ENCODE results near the gene GOLGA6A.
"Not testable (repeated sequence)": the region's sequence is repeated elsewhere in the genome, so short reads cannot be mapped to it uniquely, and the experiment has no call there.

DNA sequence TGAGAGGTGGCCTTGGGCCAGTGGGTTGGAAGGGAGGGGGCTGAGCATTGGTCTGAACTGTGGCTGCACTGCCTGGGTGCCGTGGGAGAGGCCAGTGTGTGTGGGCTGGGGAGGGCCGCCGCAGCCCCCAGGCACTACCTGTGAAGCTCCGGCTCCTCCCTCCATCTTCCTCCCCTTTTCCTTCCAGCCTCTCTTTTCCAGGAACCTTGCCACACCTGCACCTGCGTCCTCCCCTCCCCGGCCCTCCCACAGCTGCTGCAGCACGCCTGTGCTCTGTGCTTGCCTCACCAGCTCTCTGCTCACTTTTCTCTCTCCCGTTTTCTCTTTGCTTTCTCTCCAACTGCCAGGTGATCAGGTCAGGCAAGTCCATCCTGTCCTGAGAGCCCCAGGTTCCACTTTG, 17.5 kb downstream of the GOLGA6A start:
- not testable (repeated sequence) for TF ChIP-seq CHD2 (IDR thresholded peaks at IDR 0.05; ENCODE audit: low read depth, low read length); ZFP36 (IDR thresholded peaks at IDR 0.05; ENCODE audit: low read depth, low read length, partially characterized antibody); TBP (optimal IDR thresholded peaks at IDR 0.05; ENCODE audit: low read depth, low read length); CAMTA2 (CRISPR knock-in tag; conservative IDR thresholded peaks at IDR 0.05); NRF1 (conservative IDR thresholded peaks at IDR 0.05 in 1 of 2, IDR thresholded peaks at IDR 0.05 in 1 of 2); CXXC5 (CRISPR knock-in tag; IDR thresholded peaks at IDR 0.05); RAD21 (CRISPR knock-in tag; conservative IDR thresholded peaks at IDR 0.05 in 1 of 2, IDR thresholded peaks at IDR 0.05 in 1 of 2); POLR2H (tag; IDR thresholded peaks at IDR 0.05; ENCODE audit: low read depth)
- TF ChIP-seq, protein P1, sequence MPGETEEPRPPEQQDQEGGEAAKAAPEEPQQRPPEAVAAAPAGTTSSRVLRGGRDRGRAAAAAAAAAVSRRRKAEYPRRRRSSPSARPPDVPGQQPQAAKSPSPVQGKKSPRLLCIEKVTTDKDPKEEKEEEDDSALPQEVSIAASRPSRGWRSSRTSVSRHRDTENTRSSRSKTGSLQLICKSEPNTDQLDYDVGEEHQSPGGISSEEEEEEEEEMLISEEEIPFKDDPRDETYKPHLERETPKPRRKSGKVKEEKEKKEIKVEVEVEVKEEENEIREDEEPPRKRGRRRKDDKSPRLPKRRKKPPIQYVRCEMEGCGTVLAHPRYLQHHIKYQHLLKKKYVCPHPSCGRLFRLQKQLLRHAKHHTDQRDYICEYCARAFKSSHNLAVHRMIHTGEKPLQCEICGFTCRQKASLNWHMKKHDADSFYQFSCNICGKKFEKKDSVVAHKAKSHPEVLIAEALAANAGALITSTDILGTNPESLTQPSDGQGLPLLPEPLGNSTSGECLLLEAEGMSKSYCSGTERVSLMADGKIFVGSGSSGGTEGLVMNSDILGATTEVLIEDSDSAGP (CRISPR knock-in tag; IDR thresholded peaks at IDR 0.05): not testable (repeated sequence)
- TF ChIP-seq, protein P2, sequence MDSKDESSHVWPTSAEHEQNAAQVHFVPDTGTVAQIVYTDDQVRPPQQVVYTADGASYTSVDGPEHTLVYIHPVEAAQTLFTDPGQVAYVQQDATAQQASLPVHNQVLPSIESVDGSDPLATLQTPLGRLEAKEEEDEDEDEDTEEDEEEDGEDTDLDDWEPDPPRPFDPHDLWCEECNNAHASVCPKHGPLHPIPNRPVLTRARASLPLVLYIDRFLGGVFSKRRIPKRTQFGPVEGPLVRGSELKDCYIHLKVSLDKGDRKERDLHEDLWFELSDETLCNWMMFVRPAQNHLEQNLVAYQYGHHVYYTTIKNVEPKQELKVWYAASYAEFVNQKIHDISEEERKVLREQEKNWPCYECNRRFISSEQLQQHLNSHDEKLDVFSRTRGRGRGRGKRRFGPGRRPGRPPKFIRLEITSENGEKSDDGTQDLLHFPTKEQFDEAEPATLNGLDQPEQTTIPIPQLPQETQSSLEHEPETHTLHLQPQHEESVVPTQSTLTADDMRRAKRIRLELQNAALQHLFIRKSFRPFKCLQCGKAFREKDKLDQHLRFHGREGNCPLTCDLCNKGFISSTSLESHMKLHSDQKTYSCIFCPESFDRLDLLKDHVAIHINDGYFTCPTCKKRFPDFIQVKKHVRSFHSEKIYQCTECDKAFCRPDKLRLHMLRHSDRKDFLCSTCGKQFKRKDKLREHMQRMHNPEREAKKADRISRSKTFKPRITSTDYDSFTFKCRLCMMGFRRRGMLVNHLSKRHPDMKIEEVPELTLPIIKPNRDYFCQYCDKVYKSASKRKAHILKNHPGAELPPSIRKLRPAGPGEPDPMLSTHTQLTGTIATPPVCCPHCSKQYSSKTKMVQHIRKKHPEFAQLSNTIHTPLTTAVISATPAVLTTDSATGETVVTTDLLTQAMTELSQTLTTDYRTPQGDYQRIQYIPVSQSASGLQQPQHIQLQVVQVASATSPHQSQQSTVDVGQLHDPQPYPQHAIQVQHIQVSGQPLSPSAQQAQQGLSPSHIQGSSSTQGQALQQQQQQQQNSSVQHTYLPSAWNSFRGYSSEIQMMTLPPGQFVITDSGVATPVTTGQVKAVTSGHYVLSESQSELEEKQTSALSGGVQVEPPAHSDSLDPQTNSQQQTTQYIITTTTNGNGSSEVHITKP (IDR thresholded peaks at IDR 0.05; ENCODE audit: partially characterized antibody): not testable (repeated sequence)
- TF ChIP-seq, protein P3, sequence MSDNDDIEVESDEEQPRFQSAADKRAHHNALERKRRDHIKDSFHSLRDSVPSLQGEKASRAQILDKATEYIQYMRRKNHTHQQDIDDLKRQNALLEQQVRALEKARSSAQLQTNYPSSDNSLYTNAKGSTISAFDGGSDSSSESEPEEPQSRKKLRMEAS (CRISPR knock-in tag; IDR thresholded peaks at IDR 0.05): not testable (repeated sequence)
- TF ChIP-seq, protein P4, sequence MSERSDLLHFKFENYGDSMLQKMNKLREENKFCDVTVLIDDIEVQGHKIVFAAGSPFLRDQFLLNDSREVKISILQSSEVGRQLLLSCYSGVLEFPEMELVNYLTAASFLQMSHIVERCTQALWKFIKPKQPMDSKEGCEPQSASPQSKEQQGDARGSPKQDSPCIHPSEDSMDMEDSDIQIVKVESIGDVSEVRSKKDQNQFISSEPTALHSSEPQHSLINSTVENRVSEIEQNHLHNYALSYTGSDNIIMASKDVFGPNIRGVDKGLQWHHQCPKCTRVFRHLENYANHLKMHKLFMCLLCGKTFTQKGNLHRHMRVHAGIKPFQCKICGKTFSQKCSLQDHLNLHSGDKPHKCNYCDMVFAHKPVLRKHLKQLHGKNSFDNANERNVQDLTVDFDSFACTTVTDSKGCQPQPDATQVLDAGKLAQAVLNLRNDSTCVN (CRISPR knock-in tag; IDR thresholded peaks at IDR 0.05): not testable (repeated sequence)
- TF ChIP-seq, protein P5, sequence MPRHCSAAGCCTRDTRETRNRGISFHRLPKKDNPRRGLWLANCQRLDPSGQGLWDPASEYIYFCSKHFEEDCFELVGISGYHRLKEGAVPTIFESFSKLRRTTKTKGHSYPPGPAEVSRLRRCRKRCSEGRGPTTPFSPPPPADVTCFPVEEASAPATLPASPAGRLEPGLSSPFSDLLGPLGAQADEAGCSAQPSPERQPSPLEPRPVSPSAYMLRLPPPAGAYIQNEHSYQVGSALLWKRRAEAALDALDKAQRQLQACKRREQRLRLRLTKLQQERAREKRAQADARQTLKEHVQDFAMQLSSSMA (CRISPR knock-in tag; IDR thresholded peaks at IDR 0.05): not testable (repeated sequence)

Measured in K562 (cell line).